SK-N-MC (cell line): ENCODE data around the gene NRAP.

Source experiments
- EZH2 ChIP-seq: fragments of 200-600 bp; sonication (generic); IDR thresholded peaks from one replicate; pipeline ENCODE4 v1.6.1; 2017; ENCODE audit warnings: antibody characterized with exemption
- FOXP2 ChIP-seq: optimal IDR thresholded peaks from 2 replicates; pipeline ENCODE3; 2011; ENCODE audit warnings: mild to moderate bottlenecking, moderate library complexity; ENCODE audit not compliant: insufficient read depth; ENCODE audit errors: extremely low read length, control extremely low read depth
- POLR2AphosphoS5 ChIP-seq: IDR thresholded peaks from 2 replicates; pipeline ENCODE4 v1.6.1; 2012; ENCODE audit warnings: mild to moderate bottlenecking, low read depth, low read length, borderline replicate concordance

GRCh38 chr10:113627836-113628235, 36.0 kb downstream of the NRAP start:
- no peak for TF ChIP-seq POLR2AphosphoS5
- no peak for TF ChIP-seq EZH2
- TF ChIP-seq FOXP2 = no peak
